H1 (cell line): Measurements from ENCODE around the gene NPR2. TPM values are rescaled to one million over a fixed set of nuclear protein-coding genes. Genes with fewer than 3 reads are reported as not detected.

Experiments
- EP300 ChIP-seq, 2 experiments: IDR thresholded peaks; 1 replicate in 1 of 2; 2 replicates in 1 of 2; pipeline ENCODE4 v1.6.1; 2011 to 2012; ENCODE audit warnings: low read depth in 2 of 2, low read length in 2 of 2, mild to moderate bottlenecking in 2 of 2, borderline replicate concordance in 1 of 2, inconsistent platforms in 1 of 2, moderate library complexity in 1 of 2
- POLR2AphosphoS5 ChIP-seq: IDR thresholded peaks from 2 replicates; pipeline ENCODE4 v1.6.1; 2011; ENCODE audit warnings: low read depth, low read length
- polyA plus RNA-seq, 7 experiments: library from polyadenylated mRNA; depleted of rRNA in 3 of 7; stranded (reverse) in 5 of 7; unstranded in 2 of 7; fragments of >200 nt in 5 of 7; fragments of 200-250 nt in 2 of 7; gene quantifications; 1 replicate in 5 of 7; 2 replicates in 1 of 7; 4 replicates in 1 of 7; pipeline versions ENCODE4 v1.2.1 to v1.2.3, GENCODE V29; 2011 to 2013; ENCODE audit warnings: missing spikeins in 2 of 7, mixed read lengths in 2 of 7
- total RNA-seq: library from RNA; stranded (reverse); fragmentation: NEBNext Ultra II Directional; extraction: Animal tissue kit (Norgen Biotek cat#: 25700); gene quantifications from 2 replicates; pipeline ENCODE4 v1.2.1, GENCODE V29; 2021
- TF ChIP-seq, protein P1 (sequence below): IDR thresholded peaks from 2 replicates; pipeline ENCODE4 v1.6.1; 2011; ENCODE audit warnings: low read length, improper control_type of control experiment
- TF ChIP-seq, protein P2 (sequence below): IDR thresholded peaks from 2 replicates; pipeline ENCODE4 v1.6.1; 2012; ENCODE audit warnings: inconsistent platforms

NPR2 gene
- total and polyA plus RNA-seq, 2 of the 8 experiments (the other 6 are each of a cell fraction or from before 2014, with no cell fraction given): 11.0 to 17.0 TPM

DNA sequence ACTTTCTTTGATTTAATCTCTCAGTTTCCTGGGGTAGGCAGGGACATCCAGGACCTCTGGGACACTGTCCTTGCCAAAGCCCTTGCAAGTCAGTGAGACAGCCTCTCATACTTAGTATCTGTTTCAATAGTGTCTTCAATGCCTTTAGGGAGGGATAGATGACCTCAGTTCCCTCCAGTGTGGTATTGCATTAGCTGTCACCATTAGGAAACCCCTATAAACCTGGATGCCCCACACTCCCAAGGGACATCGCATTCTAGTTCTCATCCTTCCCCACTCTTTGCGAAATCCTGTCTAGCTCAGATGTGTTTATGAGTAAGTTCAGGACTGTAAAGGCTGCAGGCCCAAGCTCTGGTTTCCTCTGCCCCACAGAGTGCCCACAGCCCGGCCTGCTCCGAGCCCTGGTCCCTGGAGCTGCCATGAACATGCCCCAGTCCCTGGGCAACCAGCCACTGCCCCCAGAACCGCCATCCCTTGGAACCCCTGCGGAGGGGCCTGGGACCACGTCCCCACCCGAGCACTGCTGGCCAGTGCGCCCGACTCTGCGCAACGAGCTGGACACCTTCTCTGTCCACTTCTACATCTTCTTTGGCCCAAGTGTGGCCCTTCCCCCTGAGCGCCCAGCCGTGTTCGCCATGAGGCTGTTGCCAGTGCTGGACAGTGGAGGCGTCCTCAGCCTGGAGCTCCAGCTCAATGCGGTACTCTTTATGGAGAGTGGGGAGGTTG lies 50.8 kb downstream of the NPR2 start (continued):
- TF ChIP-seq, protein P1, sequence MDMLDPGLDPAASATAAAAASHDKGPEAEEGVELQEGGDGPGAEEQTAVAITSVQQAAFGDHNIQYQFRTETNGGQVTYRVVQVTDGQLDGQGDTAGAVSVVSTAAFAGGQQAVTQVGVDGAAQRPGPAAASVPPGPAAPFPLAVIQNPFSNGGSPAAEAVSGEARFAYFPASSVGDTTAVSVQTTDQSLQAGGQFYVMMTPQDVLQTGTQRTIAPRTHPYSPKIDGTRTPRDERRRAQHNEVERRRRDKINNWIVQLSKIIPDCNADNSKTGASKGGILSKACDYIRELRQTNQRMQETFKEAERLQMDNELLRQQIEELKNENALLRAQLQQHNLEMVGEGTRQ: no peak
- TF ChIP-seq EP300 (IDR thresholded peaks at IDR 0.05; ENCODE audit: borderline replicate concordance in 1 of 2, low read depth in 2 of 2, low read length in 2 of 2): no peak
- TF ChIP-seq POLR2AphosphoS5: no peak
- TF ChIP-seq, protein P2, sequence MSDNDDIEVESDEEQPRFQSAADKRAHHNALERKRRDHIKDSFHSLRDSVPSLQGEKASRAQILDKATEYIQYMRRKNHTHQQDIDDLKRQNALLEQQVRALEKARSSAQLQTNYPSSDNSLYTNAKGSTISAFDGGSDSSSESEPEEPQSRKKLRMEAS: no peak
- TF ChIP-seq, all 59 proteins: peak for 0
